Renal cortical epithelial cell (primary cell): ENCODE results near the gene NFYC. TPM values are rescaled to one million over a fixed set of nuclear protein-coding genes. Genes with fewer than 3 reads are reported as not detected.
A peak's percentile ranks its signal among the peaks of the same experiment; 100 is the strongest.
"Not testable (repeated sequence)": the region's sequence is repeated elsewhere in the genome, so short reads cannot be mapped to it uniquely, and the experiment has no call there.

Source experiments
- DNase-seq: peaks from one replicate; pipeline ENCODE4 v3.0.0-alpha.2; 2011; ENCODE audit warnings: low read depth
- total RNA-seq: library from RNA; depleted of rRNA; stranded (reverse); fragments of >200 nt; gene quantifications from 2 replicates; pipeline ENCODE4 v1.2.3, GENCODE V29; 2014

Gene NFYC
- total RNA-seq, 1 donor from 2014 or later = 40.4 TPM

GRCh38 chr1:40706626-40707025 is 15.1 kb downstream of the NFYC start:
- DNase-seq = no peak

GRCh38 chr1:40708750-40709099 is 17.2 kb downstream of the NFYC start:
- peak; percentile 93 for DNase-seq

- DNase-seq = peak; percentile 99
These were observed 17.7 kb downstream of the NFYC start for GRCh38 chr1:40709100-40709801.

- DNase-seq = no peak
These were observed 18.3 kb downstream of the NFYC start for GRCh38 chr1:40709802-40710278.

GRCh38 chr1:40710581-40711315 is 19.2 kb downstream of the NFYC start:
- DNase-seq = no peak

GRCh38 chr1:40711465-40712404 is 20.2 kb downstream of the NFYC start:
- peak; percentile 92 for DNase-seq

GRCh38 chr1:40712405-40712944 is 21.0 kb downstream of the NFYC start:
- no peak for DNase-seq

GRCh38 chr1:40712997-40713396 is 21.5 kb downstream of the NFYC start:
- no peak for DNase-seq

- DNase-seq = peak; percentile 90
These were observed 24.1 kb downstream of the NFYC start for GRCh38 chr1:40715491-40716059.

- no peak for DNase-seq
These were observed 25.6 kb downstream of the NFYC start for GRCh38 chr1:40717065-40717464.

- no peak for DNase-seq
These were observed 26.5 kb downstream of the NFYC start for GRCh38 chr1:40717955-40718354.

- no peak for DNase-seq
These were observed 29.0 kb downstream of the NFYC start for GRCh38 chr1:40720493-40720892.

- no peak for DNase-seq
These were observed 31.1 kb downstream of the NFYC start for GRCh38 chr1:40722622-40723021.

- DNase-seq = no peak
These were observed 31.9 kb downstream of the NFYC start for GRCh38 chr1:40723196-40723955.

GRCh38 chr1:40727662-40728061 is 36.2 kb downstream of the NFYC start:
- DNase-seq = not testable (repeated sequence)

GRCh38 chr1:40729316-40729862 is 37.9 kb downstream of the NFYC start:
- DNase-seq = peak; percentile 70

- peak; percentile 45 for DNase-seq
These were observed 41.3 kb downstream of the NFYC start for GRCh38 chr1:40732756-40733301.

GRCh38 chr1:40734882-40735628 is 43.6 kb downstream of the NFYC start:
- DNase-seq = no peak

- peak; percentile 89 for DNase-seq
These were observed 44.6 kb downstream of the NFYC start for GRCh38 chr1:40736085-40736531.
